ENCODE results near the gene ZNF761.
"Not testable (repeated sequence)": the region's sequence is repeated elsewhere in the genome, so short reads cannot be mapped to it uniquely, and the experiment has no call there.

- TF ChIP-seq, protein P1, sequence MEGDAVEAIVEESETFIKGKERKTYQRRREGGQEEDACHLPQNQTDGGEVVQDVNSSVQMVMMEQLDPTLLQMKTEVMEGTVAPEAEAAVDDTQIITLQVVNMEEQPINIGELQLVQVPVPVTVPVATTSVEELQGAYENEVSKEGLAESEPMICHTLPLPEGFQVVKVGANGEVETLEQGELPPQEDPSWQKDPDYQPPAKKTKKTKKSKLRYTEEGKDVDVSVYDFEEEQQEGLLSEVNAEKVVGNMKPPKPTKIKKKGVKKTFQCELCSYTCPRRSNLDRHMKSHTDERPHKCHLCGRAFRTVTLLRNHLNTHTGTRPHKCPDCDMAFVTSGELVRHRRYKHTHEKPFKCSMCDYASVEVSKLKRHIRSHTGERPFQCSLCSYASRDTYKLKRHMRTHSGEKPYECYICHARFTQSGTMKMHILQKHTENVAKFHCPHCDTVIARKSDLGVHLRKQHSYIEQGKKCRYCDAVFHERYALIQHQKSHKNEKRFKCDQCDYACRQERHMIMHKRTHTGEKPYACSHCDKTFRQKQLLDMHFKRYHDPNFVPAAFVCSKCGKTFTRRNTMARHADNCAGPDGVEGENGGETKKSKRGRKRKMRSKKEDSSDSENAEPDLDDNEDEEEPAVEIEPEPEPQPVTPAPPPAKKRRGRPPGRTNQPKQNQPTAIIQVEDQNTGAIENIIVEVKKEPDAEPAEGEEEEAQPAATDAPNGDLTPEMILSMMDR (IDR thresholded peaks at IDR 0.05) = not testable (repeated sequence)
- TF ChIP-seq EZH2phosphoT487 (IDR thresholded peaks at IDR 0.05) = not testable (repeated sequence)
Measured at GRCh38 chr19:53423074-53423473, 8.7 kb upstream of the ZNF761 start.
